K562 (cell line): ENCODE data around the gene RPS10. TPM values are rescaled to one million over a fixed set of nuclear protein-coding genes. Genes with fewer than 3 reads are reported as not detected.

Experiments
- BCOR ChIP-seq: fragments of 450-650 bp; IDR thresholded peaks from 2 replicates; pipeline ENCODE4 v1.6.1; 2016
- CBX2 ChIP-seq: fragments of 200-600 bp; sonication (generic); IDR thresholded peaks from one replicate; pipeline ENCODE4 v1.6.1; 2012; ENCODE audit warnings: mild to moderate bottlenecking, low read length, inconsistent platforms; ENCODE audit not compliant: insufficient read depth, poor library complexity, severe bottlenecking
- CTCFL ChIP-seq: IDR thresholded peaks from 2 replicates; pipeline ENCODE4 v1.6.1; 2011; ENCODE audit warnings: borderline replicate concordance, low read depth, mild to moderate bottlenecking, moderate library complexity, low read length; ENCODE audit not compliant: insufficient read depth, poor library complexity, severe bottlenecking
- CXXC5 ChIP-seq: fragments of 250-450 bp; sonication (Bioruptor Pico); IDR thresholded peaks from 2 replicates; pipeline ENCODE4 v1.8.0; 2022; ENCODE audit warnings: inconsistent platforms, mild to moderate bottlenecking, moderate library complexity
- HDAC3 ChIP-seq: fragments of 450-650 bp; IDR thresholded peaks from 2 replicates; pipeline ENCODE4 v1.6.1; 2018; ENCODE audit warnings: borderline replicate concordance, mild to moderate bottlenecking, moderate library complexity; ENCODE audit not compliant: partially characterized antibody
- HLTF ChIP-seq: fragments of 450-650 bp; IDR thresholded peaks from 2 replicates; pipeline ENCODE4 v1.6.1; 2016
- HNRNPH1 ChIP-seq: fragments of 200-400 bp; formaldehyde crosslinking; optimal IDR thresholded peaks from 2 replicates; pipeline ENCODE3; 2017; ENCODE audit warnings: low read depth, mild to moderate bottlenecking, low read length, moderate library complexity
- KHSRP ChIP-seq: fragments of 450-650 bp; IDR thresholded peaks from 2 replicates; pipeline ENCODE4 v1.6.1; 2017
- MED1 ChIP-seq: sonication (generic); formaldehyde crosslinking; IDR thresholded peaks from 2 replicates; pipeline ENCODE4 v1.8.1; 2023; ENCODE audit warnings: missing genetic modification reagents, borderline replicate concordance
- RBBP5 ChIP-seq: fragments of 200-600 bp; sonication (generic); IDR thresholded peaks from 2 replicates; pipeline ENCODE4 v1.6.1; 2012; ENCODE audit warnings: borderline replicate concordance, mild to moderate bottlenecking, low read length, control low read depth, inconsistent platforms; ENCODE audit not compliant: insufficient read depth, poor library complexity, severe bottlenecking
- RBM39 ChIP-seq: fragments of 200-400 bp; formaldehyde crosslinking; optimal IDR thresholded peaks from 2 replicates; pipeline ENCODE3; 2018; ENCODE audit warnings: low read depth, low read length
- SAP30 ChIP-seq: fragments of 200-600 bp; sonication (generic); IDR thresholded peaks from 2 replicates; pipeline ENCODE4 v1.6.1; 2012; ENCODE audit warnings: borderline replicate concordance, low read depth, mild to moderate bottlenecking, moderate library complexity, low read length, control low read depth, inconsistent platforms; ENCODE audit not compliant: insufficient read depth, poor library complexity, severe bottlenecking
- SLC30A9 ChIP-seq: fragments of 250-450 bp; sonication (Bioruptor Pico); IDR thresholded peaks from 2 replicates; pipeline ENCODE4 v1.8.0; 2022; ENCODE audit warnings: mild to moderate bottlenecking, moderate library complexity
- TCFL5 ChIP-seq: fragments of 250-450 bp; sonication (Bioruptor Pico); conservative IDR thresholded peaks from 2 replicates; pipeline ENCODE4 v1.6.1; 2021; ENCODE audit warnings: mild to moderate bottlenecking, moderate library complexity, matching md5 sums
- ZNF134 ChIP-seq: fragments of 250-450 bp; sonication (Bioruptor Pico); conservative IDR thresholded peaks from 2 replicates; pipeline ENCODE4 v1.4.0; 2020
- ZNF41 ChIP-seq: fragments of 250-450 bp; sonication (Bioruptor Pico); conservative IDR thresholded peaks from 2 replicates; pipeline ENCODE4 v1.4.0; 2020; ENCODE audit warnings: mild to moderate bottlenecking
- ZNF717 ChIP-seq: fragments of 250-450 bp; sonication (Bioruptor Pico); IDR thresholded peaks from 2 replicates; pipeline ENCODE4 v1.5.0; 2021
- polyA plus RNA-seq, 8 experiments: library from polyadenylated mRNA; depleted of rRNA in 4 of 8; stranded (reverse) in 5 of 8; unstranded in 3 of 8; fragments of >200 nt; fragmentation: Nextera tagmentation in 2 of 8; fragmentation: Illumina TruSeq in 1 of 8; extraction: Ambion mirVana in 2 of 8; extraction: Trizol in 1 of 8; gene quantifications; 2 replicates each; pipeline versions ENCODE4 v1.2.1 to v1.2.3, GENCODE V29; 2011 to 2014; ENCODE audit warnings: inconsistent platforms in 1 of 8, missing spikeins in 1 of 8
- total RNA-seq, 7 experiments: library from RNA; depleted of rRNA in 6 of 7; stranded (reverse); fragments of >200 nt in 6 of 7; fragmentation: Illumina TruSeq in 2 of 7; extraction: Trizol in 2 of 7; gene quantifications; 2 replicates each; pipeline versions ENCODE4 v1.2.1 to v1.2.3, GENCODE V29; 2011 to 2021; ENCODE audit warnings: low replicate concordance in 1 of 7
- TF ChIP-seq, protein P1 (sequence below): sonication (generic); formaldehyde crosslinking; IDR thresholded peaks from 2 replicates; pipeline ENCODE4 v1.4.0; 2020; ENCODE audit warnings: mild to moderate bottlenecking, missing genetic modification reagents
- TF ChIP-seq, protein P2 (sequence below): sonication (generic); formaldehyde crosslinking; IDR thresholded peaks from 2 replicates; pipeline ENCODE4 v1.8.0; 2022; ENCODE audit warnings: missing genetic modification reagents, mild to moderate bottlenecking, moderate library complexity, borderline replicate concordance
- TF ChIP-seq, protein P3 (sequence below): sonication (generic); formaldehyde crosslinking; IDR thresholded peaks from 2 replicates; pipeline ENCODE4 v1.5.0; 2020; ENCODE audit warnings: missing genetic modification reagents

The RPS10 gene
- total and polyA plus RNA-seq, 9 of the 15 experiments (the other 6 are each of a cell fraction or from before 2014, with no cell fraction given): 2,680 to 5,251 (median 3,876) TPM

DNA sequence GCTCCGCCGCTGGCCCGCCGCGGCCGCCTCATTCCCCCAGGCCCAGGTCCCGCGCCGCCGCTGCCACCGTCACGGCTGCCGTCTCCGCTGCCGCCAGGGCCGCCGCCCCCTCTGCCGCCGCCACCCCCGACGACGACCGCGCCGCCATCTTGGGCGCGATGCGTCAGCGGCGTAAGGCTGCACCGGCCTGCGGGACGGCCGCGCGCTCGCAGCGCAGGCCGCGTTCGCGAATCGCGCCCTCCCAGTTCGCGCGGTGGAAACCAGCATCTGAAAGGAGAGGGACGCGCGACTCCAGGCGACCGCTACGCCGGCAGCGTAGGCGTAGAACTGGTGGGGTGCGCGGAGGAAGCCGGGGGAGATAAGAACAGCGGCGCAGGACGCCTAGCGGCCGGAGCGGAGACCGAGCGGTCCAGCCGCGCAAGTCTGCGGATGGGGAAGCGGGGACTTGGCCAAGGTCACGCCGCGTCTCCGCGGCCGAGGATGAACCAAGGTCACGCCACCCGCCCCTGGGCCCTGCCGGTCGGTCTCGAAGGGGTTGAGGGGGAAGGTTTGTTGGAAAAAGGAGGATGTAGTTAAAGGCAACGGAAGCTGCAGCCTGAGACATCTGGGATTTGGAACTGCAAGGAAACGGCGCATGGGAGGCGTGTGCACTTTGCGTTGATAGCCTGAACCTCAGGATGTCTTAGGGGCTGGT is 33.2 kb downstream of the RPS10 start, which contains the start of gene NUDT3 (continued):
- TF ChIP-seq CBX2 (no peak), BCOR (peak; percentile 89), SAP30 (no peak), MED1 (CRISPR knock-in tag) (no peak), HDAC3 (peak; percentile 100), ZNF717 (CRISPR knock-in tag) (no peak), SLC30A9 (CRISPR knock-in tag) (0 out of 2 replicates have a peak, but pooled peaks have one; percentile 71), TCFL5 (CRISPR knock-in tag) (no peak), RBM39 (no peak), HLTF (peak; percentile 76; the same call in 1 of the 2 replicates), CTCFL (peak; percentile 96), RBBP5 (peak; percentile 94), KHSRP (no peak), ZNF41 (no peak), HNRNPH1 (peak; percentile 99), CXXC5 (CRISPR knock-in tag) (peak; percentile 99), ZNF134 (CRISPR knock-in tag) (no peak)
- TF ChIP-seq, protein P1, sequence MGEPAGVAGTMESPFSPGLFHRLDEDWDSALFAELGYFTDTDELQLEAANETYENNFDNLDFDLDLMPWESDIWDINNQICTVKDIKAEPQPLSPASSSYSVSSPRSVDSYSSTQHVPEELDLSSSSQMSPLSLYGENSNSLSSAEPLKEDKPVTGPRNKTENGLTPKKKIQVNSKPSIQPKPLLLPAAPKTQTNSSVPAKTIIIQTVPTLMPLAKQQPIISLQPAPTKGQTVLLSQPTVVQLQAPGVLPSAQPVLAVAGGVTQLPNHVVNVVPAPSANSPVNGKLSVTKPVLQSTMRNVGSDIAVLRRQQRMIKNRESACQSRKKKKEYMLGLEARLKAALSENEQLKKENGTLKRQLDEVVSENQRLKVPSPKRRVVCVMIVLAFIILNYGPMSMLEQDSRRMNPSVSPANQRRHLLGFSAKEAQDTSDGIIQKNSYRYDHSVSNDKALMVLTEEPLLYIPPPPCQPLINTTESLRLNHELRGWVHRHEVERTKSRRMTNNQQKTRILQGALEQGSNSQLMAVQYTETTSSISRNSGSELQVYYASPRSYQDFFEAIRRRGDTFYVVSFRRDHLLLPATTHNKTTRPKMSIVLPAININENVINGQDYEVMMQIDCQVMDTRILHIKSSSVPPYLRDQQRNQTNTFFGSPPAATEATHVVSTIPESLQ (CRISPR knock-in tag): no peak
- TF ChIP-seq, protein P2, sequence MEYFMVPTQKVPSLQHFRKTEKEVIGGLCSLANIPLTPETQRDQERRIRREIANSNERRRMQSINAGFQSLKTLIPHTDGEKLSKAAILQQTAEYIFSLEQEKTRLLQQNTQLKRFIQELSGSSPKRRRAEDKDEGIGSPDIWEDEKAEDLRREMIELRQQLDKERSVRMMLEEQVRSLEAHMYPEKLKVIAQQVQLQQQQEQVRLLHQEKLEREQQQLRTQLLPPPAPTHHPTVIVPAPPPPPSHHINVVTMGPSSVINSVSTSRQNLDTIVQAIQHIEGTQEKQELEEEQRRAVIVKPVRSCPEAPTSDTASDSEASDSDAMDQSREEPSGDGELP (CRISPR knock-in tag): peak; percentile 91
- TF ChIP-seq, protein P3, sequence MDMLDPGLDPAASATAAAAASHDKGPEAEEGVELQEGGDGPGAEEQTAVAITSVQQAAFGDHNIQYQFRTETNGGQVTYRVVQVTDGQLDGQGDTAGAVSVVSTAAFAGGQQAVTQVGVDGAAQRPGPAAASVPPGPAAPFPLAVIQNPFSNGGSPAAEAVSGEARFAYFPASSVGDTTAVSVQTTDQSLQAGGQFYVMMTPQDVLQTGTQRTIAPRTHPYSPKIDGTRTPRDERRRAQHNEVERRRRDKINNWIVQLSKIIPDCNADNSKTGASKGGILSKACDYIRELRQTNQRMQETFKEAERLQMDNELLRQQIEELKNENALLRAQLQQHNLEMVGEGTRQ (CRISPR knock-in tag): no peak
